Uterus (tissue), 4 donors: ENCODE results near the gene ANKH. TPM values are rescaled to one million over a fixed set of nuclear protein-coding genes. Genes with fewer than 3 reads are reported as not detected.

Experiments
- DNase-seq, 2 donors: peaks; one replicate each; pipeline ENCODE4 v3.0.0-alpha.2; 2019 to 2020
- H3K27ac ChIP-seq, 2 donors: fragments of 200-600 bp; sonication (generic); 1 replicate in 1 of 2; 2 replicates in 1 of 2; pipeline ENCODE4 v1.5.1; 2016 to 2018
- H3K27me3 ChIP-seq, 2 donors: fragments of 200-600 bp; sonication (generic); one replicate each; pipeline ENCODE4 v1.5.1; 2018 to 2019; ENCODE audit warnings: control low read depth in 1 of 2
- H3K36me3 ChIP-seq, 2 donors: fragments of 200-600 bp; sonication (generic); one replicate each; pipeline ENCODE4 v1.5.1; 2019; ENCODE audit warnings: control low read depth in 1 of 2
- H3K4me1 ChIP-seq, 2 donors: fragments of 200-600 bp; sonication (generic); one replicate each; pipeline ENCODE4 v1.5.1; 2018 to 2019; ENCODE audit warnings: control low read depth in 1 of 2
- H3K4me3 ChIP-seq, 2 donors: fragments of 200-600 bp; sonication (generic); 1 replicate in 1 of 2; 2 replicates in 1 of 2; pipeline ENCODE4 v1.5.1; 2018 to 2019; ENCODE audit warnings: mild to moderate bottlenecking in 1 of 2
- H3K9me3 ChIP-seq, 2 donors: fragments of 200-600 bp; sonication (generic); one replicate each; pipeline ENCODE4 v1.5.1; 2019; ENCODE audit warnings: control low read depth in 1 of 2
- POLR2A ChIP-seq, 2 donors: fragments of 450-650 bp; IDR thresholded peaks; one replicate each; pipeline ENCODE4 v1.6.1; 2016; ENCODE audit warnings: antibody characterized with exemption in 2 of 2, mild to moderate bottlenecking in 1 of 2, moderate library complexity in 1 of 2
- intact Hi-C: fragments of 100-400 bp; cut with DNase I; formaldehyde crosslinking; loops from one replicate; pipeline ENCODE4 v1.15.1; 2023; ENCODE audit warnings: low total_unique reads
- total RNA-seq, 4 donors: library from RNA; depleted of rRNA in 3 of 4; stranded (reverse); fragments of >200 nt in 3 of 4; gene quantifications; one replicate each; pipeline versions ENCODE4 v1.1.0 to v1.2.4, GENCODE V29; 2014 to 2023
- TF ChIP-seq, protein P1 (sequence below), 4 experiments: fragments of 200-600 bp in 2 of 4; fragments of 450-650 bp in 2 of 4; sonication (generic) in 2 of 4; IDR thresholded peaks; one replicate each; pipeline ENCODE4 v1.5.1; 2016 to 2019; ENCODE audit warnings: antibody characterized with exemption in 4 of 4, mild to moderate bottlenecking in 2 of 4, moderate library complexity in 1 of 4
- donor health status: DM: yes; HTN: yes; CAD: no.

ANKH gene
- total RNA-seq, 4 donors from 2014 or later: 2.9 to 47.7 (median 26.9) TPM

DNA sequence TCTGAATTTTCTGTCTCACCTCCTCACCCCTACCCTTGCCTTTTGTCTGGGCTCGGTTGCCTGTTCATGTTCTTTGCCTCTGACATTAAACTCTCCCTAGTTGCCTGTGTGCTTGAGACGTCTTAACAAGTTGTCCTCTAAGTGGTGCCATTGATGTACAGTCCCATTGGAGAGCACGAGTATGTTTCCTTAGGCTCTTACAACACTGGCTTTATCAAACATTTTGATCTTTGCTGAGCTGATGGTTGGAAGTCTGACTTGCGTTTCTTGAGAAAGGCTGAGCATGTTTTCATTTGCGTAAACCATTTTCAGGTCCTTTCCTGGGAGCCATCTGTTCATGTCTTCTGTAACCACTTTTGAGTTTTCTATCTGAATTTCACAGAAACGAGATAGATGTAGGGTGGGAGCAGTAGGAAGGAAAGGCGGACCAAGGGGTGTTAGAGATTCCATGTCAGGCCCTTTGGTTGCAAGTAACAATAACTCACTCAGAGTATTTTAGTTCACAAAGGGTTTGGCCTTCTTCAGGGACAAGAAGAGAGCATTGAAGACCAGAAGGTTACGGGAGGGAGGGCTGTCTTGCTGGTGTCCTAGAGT, 171.7 kb downstream of the ANKH start:
- no peak for DNase-seq
- Histone ChIP-seq H3K27me3 (no peaks in the 10 kb centered on the region), H3K36me3 (no peaks in the 10 kb centered on the region), H3K27ac (no peak overlapping the region), H3K4me3 (no peak overlapping the region), H3K4me1 (no peaks in the 10 kb centered on the region), H3K9me3 (no peaks in the 10 kb centered on the region)
- TF ChIP-seq, protein P1, sequence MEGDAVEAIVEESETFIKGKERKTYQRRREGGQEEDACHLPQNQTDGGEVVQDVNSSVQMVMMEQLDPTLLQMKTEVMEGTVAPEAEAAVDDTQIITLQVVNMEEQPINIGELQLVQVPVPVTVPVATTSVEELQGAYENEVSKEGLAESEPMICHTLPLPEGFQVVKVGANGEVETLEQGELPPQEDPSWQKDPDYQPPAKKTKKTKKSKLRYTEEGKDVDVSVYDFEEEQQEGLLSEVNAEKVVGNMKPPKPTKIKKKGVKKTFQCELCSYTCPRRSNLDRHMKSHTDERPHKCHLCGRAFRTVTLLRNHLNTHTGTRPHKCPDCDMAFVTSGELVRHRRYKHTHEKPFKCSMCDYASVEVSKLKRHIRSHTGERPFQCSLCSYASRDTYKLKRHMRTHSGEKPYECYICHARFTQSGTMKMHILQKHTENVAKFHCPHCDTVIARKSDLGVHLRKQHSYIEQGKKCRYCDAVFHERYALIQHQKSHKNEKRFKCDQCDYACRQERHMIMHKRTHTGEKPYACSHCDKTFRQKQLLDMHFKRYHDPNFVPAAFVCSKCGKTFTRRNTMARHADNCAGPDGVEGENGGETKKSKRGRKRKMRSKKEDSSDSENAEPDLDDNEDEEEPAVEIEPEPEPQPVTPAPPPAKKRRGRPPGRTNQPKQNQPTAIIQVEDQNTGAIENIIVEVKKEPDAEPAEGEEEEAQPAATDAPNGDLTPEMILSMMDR (IDR thresholded peaks at IDR 0.05): no peak
- no peak for TF ChIP-seq POLR2A (IDR thresholded peaks at IDR 0.05)
- intact Hi-C loops: no loop called here

GRCh38 chr5:14699159-14699558, 172.4 kb downstream of the ANKH start:
- Histone ChIP-seq H3K27ac (no peak overlapping the region), H3K27me3 (no peaks in the 10 kb centered on the region), H3K4me3 (no peak overlapping the region), H3K9me3 (no peaks in the 10 kb centered on the region), H3K4me1 (no peaks in the 10 kb centered on the region), H3K36me3 (no peaks in the 10 kb centered on the region)
- intact Hi-C loops: no loop called here
- TF ChIP-seq, protein P1 (IDR thresholded peaks at IDR 0.05): no peak
- no peak for TF ChIP-seq POLR2A (IDR thresholded peaks at IDR 0.05)
- no peak for DNase-seq

DNA sequence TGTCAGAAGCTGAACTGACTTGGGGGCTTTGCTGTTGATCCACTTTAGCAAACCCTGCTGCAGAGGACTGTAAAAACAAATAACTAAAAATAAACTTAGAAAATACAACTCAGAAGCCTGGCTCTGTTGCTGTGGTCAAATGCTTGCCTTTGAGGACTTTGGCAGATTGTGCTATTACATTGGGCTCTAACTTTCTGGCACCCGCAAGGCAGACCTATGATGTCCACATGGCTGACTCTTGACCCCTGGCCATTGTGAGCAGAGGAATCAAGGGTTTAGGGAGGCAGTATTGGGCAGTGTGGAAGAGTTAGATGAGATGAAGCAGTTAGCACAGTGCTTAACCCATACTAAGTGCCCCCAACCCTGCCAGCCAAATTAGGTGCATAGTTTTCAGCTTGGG, 173.1 kb downstream of the ANKH start:
- no peaks in the 10 kb centered on the region for H3K4me1 ChIP-seq
- TF ChIP-seq POLR2A (IDR thresholded peaks at IDR 0.05): no peak
- TF ChIP-seq, protein P1 (IDR thresholded peaks at IDR 0.05): no peak
- DNase-seq: no peak
- intact Hi-C loops: no loop called here
- H3K27ac ChIP-seq: no peak overlapping the region
- H3K36me3 ChIP-seq: no peaks in the 10 kb centered on the region
- no peaks in the 10 kb centered on the region for H3K9me3 ChIP-seq
- H3K27me3 ChIP-seq: no peaks in the 10 kb centered on the region
- H3K4me3 ChIP-seq: no peak overlapping the region

GRCh38 chr5:14696851-14697250, 174.7 kb downstream of the ANKH start:
- no peaks in the 10 kb centered on the region for H3K36me3 ChIP-seq
- no peak for TF ChIP-seq POLR2A (IDR thresholded peaks at IDR 0.05)
- TF ChIP-seq, protein P1 (IDR thresholded peaks at IDR 0.05): no peak

GRCh38 chr5:14696057-14696456, 175.5 kb downstream of the ANKH start:
- Histone ChIP-seq H3K27me3 (no peaks in the 10 kb centered on the region), H3K4me3 (no peak overlapping the region), H3K27ac (no peak overlapping the region), H3K36me3 (no peaks in the 10 kb centered on the region), H3K4me1 (no peaks in the 10 kb centered on the region), H3K9me3 (no peaks in the 10 kb centered on the region)
- intact Hi-C loops: no loop called here
- no peak for DNase-seq
- TF ChIP-seq, protein P1 (IDR thresholded peaks at IDR 0.05): no peak
- no peak for TF ChIP-seq POLR2A (IDR thresholded peaks at IDR 0.05)

More at GRCh38 chr5:14696851-14697250, 174.7 kb downstream of the ANKH start:
- no peaks in the 10 kb centered on the region for H3K27me3 ChIP-seq
- DNase-seq: no peak
- H3K9me3 ChIP-seq: no peaks in the 10 kb centered on the region
- no peaks in the 10 kb centered on the region for H3K4me1 ChIP-seq
- H3K4me3 ChIP-seq: no peak overlapping the region
- H3K27ac ChIP-seq: no peak overlapping the region
- intact Hi-C loops: no loop called here
